Measurements from ENCODE around the gene CELF3.

DNA sequence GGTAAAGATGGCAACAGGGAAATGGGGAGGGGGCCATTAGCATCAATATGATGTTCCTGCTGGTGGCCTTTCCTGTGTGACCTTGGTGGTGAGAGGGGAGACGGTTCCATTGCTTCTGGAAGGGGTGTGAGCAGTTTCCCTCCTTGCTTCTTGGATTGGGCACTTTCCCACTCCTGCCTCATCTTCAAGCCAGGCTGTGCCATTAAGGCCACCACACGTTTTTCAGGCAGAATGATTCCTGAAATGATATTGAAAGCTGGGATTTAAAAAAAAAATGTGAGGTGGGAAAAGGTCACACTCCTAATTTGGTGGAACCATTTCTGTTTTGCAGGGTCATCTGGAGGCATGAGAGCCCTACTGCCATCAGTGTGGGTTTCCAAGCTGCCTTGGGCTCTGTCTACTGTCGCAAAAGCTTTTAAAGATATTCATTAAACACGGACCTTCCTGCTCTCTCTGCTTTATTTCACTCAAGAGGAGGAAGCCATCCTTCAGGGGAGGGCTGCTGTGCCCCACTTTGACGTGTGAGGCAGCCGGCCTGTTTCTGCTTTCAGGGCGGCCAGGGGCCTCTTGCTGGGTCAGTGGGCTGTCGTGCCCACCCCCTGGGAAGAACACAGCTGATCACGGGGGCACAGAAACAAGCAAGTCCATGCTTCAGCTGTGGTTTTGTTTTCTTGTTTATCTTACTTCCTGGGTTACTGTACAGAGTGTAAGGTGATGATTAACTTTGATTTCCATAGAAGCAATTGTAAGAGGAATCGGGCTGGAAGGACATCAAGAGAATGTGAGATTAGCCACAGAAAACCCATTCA lies 12.8 kb upstream of the CELF3 start:
- TF ChIP-seq POLR2A (IDR thresholded peaks at IDR 0.05): no peak
- TF ChIP-seq, protein P1, sequence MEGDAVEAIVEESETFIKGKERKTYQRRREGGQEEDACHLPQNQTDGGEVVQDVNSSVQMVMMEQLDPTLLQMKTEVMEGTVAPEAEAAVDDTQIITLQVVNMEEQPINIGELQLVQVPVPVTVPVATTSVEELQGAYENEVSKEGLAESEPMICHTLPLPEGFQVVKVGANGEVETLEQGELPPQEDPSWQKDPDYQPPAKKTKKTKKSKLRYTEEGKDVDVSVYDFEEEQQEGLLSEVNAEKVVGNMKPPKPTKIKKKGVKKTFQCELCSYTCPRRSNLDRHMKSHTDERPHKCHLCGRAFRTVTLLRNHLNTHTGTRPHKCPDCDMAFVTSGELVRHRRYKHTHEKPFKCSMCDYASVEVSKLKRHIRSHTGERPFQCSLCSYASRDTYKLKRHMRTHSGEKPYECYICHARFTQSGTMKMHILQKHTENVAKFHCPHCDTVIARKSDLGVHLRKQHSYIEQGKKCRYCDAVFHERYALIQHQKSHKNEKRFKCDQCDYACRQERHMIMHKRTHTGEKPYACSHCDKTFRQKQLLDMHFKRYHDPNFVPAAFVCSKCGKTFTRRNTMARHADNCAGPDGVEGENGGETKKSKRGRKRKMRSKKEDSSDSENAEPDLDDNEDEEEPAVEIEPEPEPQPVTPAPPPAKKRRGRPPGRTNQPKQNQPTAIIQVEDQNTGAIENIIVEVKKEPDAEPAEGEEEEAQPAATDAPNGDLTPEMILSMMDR (IDR thresholded peaks at IDR 0.05): no peak

All from stomach (tissue), 4 donors.